SJSA1 (cell line): ENCODE measurements around the gene KCNQ1. TPM values are rescaled to one million over a fixed set of nuclear protein-coding genes. Genes with fewer than 3 reads are reported as not detected.

Source experiments
- DNase-seq, 2 experiments: peaks; one replicate each; pipeline ENCODE4 v3.0.0-alpha.2; 2015 to 2020; ENCODE audit warnings: low spot score in 2 of 2, low read depth in 1 of 2
- H3K27ac ChIP-seq: fragments of 250-450 bp; sonication (Bioruptor Pico); 2 replicates; pipeline ENCODE4 v1.5.1; 2020; ENCODE audit warnings: mild to moderate bottlenecking, moderate library complexity
- H3K27me3 ChIP-seq: fragments of 250-450 bp; sonication (Bioruptor Pico); replicated peaks from 2 replicates; pipeline ENCODE4 v1.5.1; 2020; ENCODE audit warnings: mild to moderate bottlenecking, moderate library complexity
- H3K36me3 ChIP-seq: fragments of 250-450 bp; sonication (Bioruptor Pico); 2 replicates; pipeline ENCODE4 v1.5.1; 2020; ENCODE audit warnings: mild to moderate bottlenecking
- H3K4me1 ChIP-seq: fragments of 250-450 bp; sonication (Bioruptor Pico); replicated peaks from 2 replicates; pipeline ENCODE4 v1.6.1; 2021; ENCODE audit warnings: mild to moderate bottlenecking
- H3K4me3 ChIP-seq: fragments of 250-450 bp; sonication (Bioruptor Pico); 2 replicates; pipeline ENCODE4 v1.5.1; 2020; ENCODE audit warnings: mild to moderate bottlenecking
- H3K9me3 ChIP-seq: fragments of 250-450 bp; sonication (Bioruptor Pico); replicated peaks from 2 replicates; pipeline ENCODE4 v1.5.1; 2020; ENCODE audit warnings: mild to moderate bottlenecking
- total RNA-seq: library from RNA; depleted of rRNA; stranded (reverse); fragments of >200 nt; shearing (Covaris generic); gene quantifications from 2 replicates; pipeline ENCODE4 v1.2.3, GENCODE V29; 2014

KCNQ1 gene
- total RNA-seq, 1 experiment from 2014 or later: not detected

DNA sequence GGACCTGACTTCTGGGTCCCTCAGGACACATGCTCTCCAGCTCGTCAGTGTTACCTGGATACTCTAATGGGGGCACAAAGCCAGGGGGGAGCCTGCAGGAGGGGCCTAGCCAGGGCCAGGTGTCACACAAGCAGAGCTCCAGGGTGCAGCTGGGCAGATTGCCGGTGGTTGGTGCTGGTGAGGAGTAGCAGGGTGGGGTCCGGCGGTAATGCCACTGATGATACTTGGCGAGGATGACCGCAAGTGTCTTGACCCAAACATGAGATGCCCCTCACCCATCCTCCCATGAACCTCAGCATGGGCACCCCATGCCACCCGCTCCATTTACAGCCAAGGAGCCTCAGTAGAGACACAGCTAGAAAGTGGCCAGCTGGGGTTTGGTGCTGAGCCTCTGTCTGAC lies 270.1 kb downstream of the KCNQ1 start:
- DNase-seq: no peak
- Histone ChIP-seq H3K9me3 (peaks cover 2% of the 10 kb centered on the region; the same call in 1 of the 2 replicates), H3K27ac (no peak overlapping the region), H3K4me3 (no peak overlapping the region), H3K4me1 (no peaks in the 10 kb centered on the region), H3K27me3 (peaks cover 22% of the 10 kb centered on the region), H3K36me3 (no peaks in the 10 kb centered on the region)

DNA sequence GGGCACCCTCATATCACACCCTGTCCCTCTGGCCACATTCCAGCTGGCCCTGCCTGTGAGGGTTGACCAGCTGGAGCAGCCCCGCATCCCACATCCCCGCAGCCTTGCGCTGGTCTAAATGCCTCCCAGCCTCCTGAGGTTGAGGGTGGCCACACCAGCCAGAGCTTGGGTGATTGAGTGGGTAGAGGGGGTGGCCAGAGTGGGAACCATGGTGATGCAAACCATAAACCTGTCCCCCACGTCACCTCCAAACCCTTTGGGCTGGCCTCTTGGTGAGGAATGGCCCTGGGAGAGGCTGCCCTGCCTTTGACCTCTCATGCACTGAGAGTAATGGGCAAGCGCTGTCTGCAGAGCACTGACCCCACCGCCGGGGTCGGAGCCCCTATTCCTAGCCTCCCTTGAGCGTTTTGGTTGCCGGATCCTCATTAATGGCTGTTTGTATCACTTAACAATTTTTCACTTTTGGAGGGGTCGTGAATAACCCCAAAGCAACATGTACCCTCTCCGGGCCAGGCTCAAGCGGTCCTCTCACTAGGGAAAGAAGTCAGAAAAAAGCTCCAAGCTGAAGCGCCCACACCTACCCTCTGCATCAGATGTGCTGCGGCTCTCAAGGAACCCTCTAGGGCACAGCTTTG lies 271.0 kb downstream of the KCNQ1 start:
- Histone ChIP-seq H3K4me1 (no peaks in the 10 kb centered on the region), H3K36me3 (no peaks in the 10 kb centered on the region), H3K4me3 (no peak overlapping the region), H3K27me3 (peaks cover 13% of the 10 kb centered on the region), H3K9me3 (peaks cover 2% of the 10 kb centered on the region; the same call in 1 of the 2 replicates), H3K27ac (no peak overlapping the region)
- DNase-seq: no peak

DNA sequence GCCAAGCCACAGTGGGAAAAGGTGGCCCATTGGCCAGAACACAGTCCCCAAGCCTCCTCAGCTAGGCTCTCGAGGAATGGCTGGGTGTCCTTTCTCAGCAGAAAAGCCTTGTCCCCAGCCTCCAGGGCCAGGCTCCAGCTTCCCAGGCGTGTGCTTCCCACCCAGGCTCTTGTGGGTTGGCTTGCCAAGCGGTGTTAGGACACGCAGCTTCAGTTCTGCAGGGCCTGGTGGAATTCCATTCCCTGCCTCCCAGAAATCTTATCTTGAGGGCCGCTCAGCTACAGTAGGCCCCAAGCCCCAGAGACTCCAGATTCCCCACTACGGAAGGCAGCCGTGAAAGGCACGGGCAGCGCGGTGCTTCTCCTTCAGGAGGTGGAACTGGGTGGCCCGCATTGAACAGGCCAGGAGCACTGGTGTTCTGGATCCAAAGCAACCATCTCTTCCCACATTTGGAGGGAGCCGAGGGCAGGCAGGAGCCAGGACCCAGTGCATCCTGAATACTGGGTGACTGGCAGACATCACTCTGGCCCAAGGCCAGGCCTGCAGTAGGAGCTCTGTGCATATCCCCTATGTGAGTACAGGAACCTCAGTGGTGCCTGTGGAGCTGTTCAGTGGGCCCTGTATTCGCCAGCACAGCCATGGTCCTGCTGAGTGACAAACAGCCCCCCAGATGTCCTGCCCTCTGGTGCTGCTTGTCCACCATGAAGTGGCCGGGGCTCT lies 271.7 kb downstream of the KCNQ1 start:
- H3K27ac ChIP-seq: no peak overlapping the region
- DNase-seq: no peak
- peaks cover 12% of the 10 kb centered on the region for H3K27me3 ChIP-seq

DNA sequence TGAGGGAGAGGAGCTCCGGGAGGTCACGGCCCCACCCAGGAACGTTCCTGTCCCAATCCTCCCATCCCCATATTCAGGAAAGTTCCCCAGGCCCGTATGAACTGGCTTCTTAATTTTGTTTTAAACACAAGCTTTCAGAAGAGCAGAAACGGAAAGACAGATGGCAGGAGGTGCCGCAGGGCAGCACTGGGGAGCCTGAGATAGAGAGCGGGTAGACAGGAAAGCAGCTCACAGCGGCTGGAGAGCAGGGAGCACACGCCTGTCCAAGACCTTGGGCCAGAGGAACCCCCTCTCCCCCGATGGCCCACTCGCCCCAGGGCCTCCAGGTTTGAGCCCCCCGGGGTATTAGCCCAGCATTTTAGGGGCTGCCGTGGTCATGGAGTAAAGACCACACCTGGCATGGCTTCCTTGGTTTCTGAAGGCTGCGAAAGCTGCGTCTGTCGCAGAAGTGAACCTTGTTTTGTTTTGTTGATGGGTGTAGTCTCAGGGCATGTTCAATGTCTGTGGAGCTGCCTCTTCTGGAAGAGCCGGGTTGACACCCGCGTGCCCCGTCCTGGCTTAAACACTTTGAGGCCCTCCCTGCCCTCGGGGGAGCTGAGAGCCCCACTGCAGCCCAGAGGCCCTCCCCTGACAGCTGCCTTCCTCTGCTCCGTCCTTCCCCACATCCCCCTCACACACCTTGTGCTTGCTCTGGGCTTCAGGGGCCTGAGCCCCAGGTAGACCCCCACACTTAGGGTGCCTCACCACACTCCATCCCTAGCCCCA lies 272.9 kb downstream of the KCNQ1 start:
- Histone ChIP-seq H3K4me1 (no peaks in the 10 kb centered on the region), H3K27me3 (peaks cover 15% of the 10 kb centered on the region), H3K9me3 (peaks cover 2% of the 10 kb centered on the region; the same call in 1 of the 2 replicates), H3K4me3 (no peak overlapping the region), H3K36me3 (no peaks in the 10 kb centered on the region), H3K27ac (no peak overlapping the region)
- DNase-seq: no peak

More for the DNA sequence above, 271.7 kb downstream of the KCNQ1 start:
- peaks cover 2% of the 10 kb centered on the region; the same call in 1 of the 2 replicates for H3K9me3 ChIP-seq
- H3K4me3 ChIP-seq: no peak overlapping the region
- no peaks in the 10 kb centered on the region for H3K4me1 ChIP-seq
- H3K36me3 ChIP-seq: no peaks in the 10 kb centered on the region

DNA sequence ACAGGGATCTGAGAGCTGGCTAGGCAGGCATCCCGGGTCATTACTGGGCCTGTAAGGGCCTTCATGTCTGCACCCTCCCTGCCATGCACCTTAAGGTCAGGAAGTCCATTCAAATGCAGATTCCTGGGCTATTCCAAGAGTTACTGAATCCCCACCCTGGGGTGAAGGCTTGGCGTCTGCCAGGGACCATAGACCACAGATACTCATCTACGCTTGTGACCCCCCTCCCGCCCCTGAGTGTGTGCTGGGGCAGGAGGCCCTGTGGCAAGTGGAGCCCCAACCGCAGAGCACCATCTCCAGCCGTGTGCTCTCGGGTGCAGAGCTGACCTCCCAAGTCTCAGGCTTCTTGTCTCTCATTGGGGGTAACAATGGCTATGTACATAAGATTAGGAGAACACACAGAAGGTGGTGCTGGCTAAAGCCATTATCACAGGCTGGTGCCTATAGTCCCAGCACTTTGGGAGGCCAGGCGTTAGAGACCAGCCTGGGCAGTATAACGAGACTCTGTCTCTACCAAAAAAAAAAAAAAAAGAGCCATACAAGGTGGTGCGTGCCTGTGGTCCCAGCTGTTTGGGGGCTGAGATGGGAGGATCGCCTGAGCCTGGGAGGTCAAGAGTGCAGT lies 274.1 kb downstream of the KCNQ1 start:
- DNase-seq: no peak

DNA sequence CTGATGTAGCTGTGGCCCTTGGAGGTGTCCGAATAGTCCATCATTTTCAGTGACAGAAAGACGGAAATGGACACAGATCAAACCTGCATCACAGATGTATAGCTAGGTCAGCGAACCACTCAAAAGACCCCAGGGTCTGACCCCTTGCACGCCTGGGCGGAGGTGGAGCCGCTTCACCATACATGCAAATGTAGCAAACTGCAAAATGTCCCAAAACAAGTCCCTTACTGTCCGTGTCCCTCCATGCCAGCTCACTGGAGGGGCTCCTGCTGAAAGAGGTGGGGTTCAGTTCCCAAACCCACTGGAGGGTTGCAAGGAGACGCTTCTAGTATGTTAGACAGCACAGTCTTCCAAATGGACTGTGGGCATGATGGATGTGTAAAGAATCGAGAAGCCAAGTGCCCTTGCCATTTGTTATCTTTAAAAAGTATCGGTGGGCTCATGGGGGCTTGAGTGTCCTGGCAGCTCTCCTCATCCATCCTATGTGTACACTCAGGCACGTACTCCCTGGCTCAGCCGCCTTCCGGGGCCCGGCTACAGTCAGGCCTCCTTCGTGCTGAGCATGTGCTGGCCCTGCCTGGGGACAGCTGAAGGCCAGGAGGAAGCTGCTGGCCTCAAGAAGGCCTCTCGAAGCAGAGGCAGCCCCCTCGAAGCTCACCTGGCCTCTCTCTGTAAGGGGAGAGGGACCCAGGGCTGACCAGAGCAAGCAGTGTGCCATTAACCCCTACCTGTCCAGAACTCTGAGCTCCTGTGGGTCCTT lies 275.2 kb downstream of the KCNQ1 start:
- Histone ChIP-seq H3K27ac (no peak overlapping the region), H3K9me3 (peaks cover 2% of the 10 kb centered on the region; the same call in 1 of the 2 replicates), H3K27me3 (peaks cover 25% of the 10 kb centered on the region), H3K4me1 (no peaks in the 10 kb centered on the region), H3K36me3 (no peaks in the 10 kb centered on the region), H3K4me3 (no peak overlapping the region)
- no peak for DNase-seq

More for the DNA sequence above, 274.1 kb downstream of the KCNQ1 start:
- Histone ChIP-seq H3K4me1 (no peaks in the 10 kb centered on the region), H3K4me3 (no peak overlapping the region), H3K9me3 (peaks cover 2% of the 10 kb centered on the region; the same call in 1 of the 2 replicates), H3K36me3 (no peaks in the 10 kb centered on the region), H3K27ac (no peak overlapping the region), H3K27me3 (peaks cover 20% of the 10 kb centered on the region)

DNA sequence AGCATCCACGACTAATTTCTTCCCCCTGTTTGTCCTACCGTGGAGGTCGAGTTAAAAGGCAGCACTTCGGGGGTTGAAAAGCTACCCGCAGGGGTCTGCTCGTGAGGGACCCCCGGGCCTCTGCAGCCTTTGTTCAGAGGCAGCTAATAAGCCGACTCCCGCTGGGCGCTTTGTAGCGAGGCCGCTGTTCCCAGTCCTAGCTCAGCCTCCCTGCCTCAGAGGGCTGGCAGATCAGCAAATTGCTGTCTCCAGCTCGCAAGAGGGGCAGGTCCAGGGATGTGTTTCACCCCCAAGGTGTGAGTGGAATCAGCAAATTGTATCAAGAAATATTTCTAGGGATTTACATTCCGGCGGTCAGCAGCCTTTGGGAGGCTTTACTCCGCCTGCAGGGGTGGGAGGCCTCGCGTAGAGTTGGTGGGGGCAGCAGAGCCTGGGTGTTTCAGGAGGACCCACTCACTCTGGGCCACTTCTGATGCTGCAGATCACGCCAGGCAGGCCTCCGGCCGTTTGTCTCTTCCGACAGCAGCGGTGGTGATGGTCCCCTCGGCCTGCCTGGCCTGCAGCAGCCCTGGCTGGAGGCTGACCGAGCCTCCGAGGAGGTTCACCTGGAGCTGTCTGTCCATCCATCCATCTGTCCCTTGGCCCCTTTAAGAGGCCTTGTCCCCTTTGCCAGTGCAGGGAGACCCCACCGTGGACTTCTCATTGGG lies 276.6 kb downstream of the KCNQ1 start:
- no peaks in the 10 kb centered on the region for H3K4me1 ChIP-seq
- H3K27ac ChIP-seq: no peak overlapping the region
- H3K9me3 ChIP-seq: peaks cover 2% of the 10 kb centered on the region; the same call in 1 of the 2 replicates
- DNase-seq: no peak
- H3K36me3 ChIP-seq: no peaks in the 10 kb centered on the region
- H3K4me3 ChIP-seq: no peak overlapping the region
- peaks cover 31% of the 10 kb centered on the region for H3K27me3 ChIP-seq

DNA sequence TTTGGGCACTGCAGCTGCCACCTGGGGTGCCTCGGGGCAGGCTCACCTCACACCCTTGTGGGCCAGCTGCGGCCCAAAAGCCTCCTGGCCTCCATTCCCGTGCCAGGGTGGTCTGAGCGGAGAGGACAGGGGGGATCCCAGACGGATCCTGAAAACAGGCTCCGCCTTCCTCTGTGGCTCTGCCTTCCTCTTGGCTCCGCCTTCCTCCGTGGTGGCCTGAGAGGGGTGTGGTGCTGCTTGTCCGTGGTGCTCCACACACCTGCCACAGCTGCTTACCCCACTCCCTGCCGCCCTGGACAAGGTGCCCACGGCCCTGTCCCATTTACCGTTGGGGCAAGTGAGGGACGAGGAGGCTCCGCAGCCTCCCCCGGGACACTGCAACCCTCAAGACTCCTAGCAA lies 278.1 kb downstream of the KCNQ1 start:
- no peaks in the 10 kb centered on the region for H3K4me1 ChIP-seq
- no peak overlapping the region for H3K4me3 ChIP-seq
- no peaks in the 10 kb centered on the region for H3K36me3 ChIP-seq
- no peak for DNase-seq
- H3K27me3 ChIP-seq: peaks cover 25% of the 10 kb centered on the region
- no peak overlapping the region for H3K27ac ChIP-seq
- no peaks in the 10 kb centered on the region for H3K9me3 ChIP-seq

DNA sequence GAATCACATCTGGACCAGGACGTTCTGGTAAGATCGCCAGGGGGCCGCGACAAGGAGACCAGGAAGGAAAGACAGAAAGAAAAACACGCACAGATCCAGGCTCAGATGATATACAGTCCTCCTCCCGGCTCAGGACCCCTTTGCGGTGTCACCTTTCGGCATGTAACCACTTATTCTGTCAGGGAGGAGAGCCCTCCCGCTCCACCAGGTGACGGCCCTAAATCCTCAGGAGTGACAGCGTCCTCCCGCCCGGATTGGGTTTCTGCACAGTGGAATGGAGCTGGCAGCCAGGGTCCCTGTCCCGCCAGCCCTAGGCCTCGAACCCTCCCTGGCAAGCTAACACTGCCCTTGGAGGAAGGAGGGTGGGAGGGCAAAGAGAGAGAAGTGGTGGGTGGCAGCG lies 279.3 kb downstream of the KCNQ1 start:
- H3K27me3 ChIP-seq: peaks cover 23% of the 10 kb centered on the region
- DNase-seq: no peak
- no peaks in the 10 kb centered on the region for H3K9me3 ChIP-seq
- H3K27ac ChIP-seq: no peak overlapping the region
- H3K4me3 ChIP-seq: no peak overlapping the region
- no peaks in the 10 kb centered on the region for H3K4me1 ChIP-seq
- no peaks in the 10 kb centered on the region for H3K36me3 ChIP-seq

DNA sequence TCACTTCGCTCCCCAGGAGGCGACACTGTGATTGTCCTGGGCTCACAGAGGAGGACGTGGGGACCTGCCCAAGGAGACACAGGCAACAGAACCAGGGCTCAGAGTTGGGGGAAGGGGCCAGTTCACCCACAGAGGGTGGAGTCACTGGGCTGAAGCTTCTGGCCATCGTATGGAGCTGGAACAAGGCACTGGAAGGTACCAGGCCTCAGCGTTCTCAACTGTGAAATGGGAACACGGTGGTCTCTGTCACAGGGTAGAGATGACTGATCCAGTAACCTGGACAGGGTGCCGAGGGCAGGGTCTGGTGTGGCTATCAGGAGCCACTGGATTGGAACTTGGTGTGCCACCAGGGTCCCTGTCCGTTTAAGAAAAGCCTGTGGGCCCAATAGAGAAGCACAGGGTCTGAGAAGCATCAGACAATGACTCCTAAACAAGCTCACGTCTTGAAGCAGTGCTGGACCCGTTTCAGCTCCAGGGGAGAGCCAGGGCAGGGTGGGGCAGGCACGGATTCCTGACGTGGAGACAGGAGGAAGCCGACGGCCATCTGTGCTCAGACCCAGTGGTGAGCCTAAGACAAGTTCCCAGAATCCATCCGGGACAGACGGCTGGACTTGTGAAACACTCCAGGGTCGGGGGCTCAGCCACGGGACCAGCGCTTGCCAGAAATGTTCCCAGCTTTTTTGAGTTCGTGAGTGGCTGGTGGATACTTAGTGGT lies 280.0 kb downstream of the KCNQ1 start:
- no peaks in the 10 kb centered on the region for H3K9me3 ChIP-seq
- no peaks in the 10 kb centered on the region for H3K4me1 ChIP-seq
- peaks cover 27% of the 10 kb centered on the region for H3K27me3 ChIP-seq
- DNase-seq: no peak
- H3K4me3 ChIP-seq: no peak overlapping the region
- H3K36me3 ChIP-seq: no peaks in the 10 kb centered on the region
- H3K27ac ChIP-seq: no peak overlapping the region

DNA sequence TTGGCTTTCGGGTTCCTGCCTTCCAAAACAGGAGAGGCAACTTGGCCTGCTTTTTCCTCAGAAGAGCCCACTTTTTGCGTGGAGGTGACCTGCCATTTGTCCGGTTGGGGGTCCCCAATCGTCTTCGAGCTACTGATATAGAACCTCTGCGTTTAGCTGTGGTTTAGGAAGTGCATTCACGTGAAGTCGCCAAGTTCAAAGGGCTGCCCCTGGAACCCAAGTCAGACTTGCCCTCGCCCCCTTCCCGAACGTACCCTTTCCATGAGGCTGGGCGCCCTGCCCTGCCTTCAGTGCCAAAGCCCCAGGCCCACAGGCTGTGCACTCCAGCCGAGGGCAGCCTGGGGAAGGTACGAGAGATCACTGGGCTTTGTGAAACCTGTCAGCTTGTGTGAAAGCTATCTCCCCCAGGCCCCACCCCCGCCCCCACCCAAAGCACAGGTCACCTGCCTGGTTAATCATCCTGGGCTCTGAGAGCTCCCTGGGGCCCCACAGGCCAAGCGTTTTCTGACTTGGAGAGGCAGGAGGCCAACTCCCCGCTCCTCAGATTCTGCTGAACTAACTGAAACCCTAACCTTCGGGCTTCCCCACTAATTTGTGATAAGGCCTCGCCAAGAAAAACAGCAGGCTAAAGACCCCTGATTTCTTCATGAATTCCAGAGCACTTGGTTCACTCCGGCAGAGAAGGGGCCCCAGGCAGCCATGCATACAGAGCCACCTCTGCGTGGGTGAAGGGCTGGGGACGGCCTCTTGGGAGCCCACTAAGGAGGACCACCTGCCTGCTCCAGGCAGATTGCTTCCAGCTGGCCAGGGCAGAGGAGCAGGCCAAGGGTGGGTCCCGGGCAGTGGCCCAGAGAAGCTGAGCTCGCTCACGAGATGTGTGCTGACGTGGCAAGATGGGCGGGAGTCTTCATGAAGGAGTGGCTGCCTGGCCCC lies 280.8 kb downstream of the KCNQ1 start:
- Histone ChIP-seq H3K4me3 (no peak overlapping the region), H3K4me1 (no peaks in the 10 kb centered on the region), H3K9me3 (no peaks in the 10 kb centered on the region), H3K27ac (no peak overlapping the region), H3K27me3 (peaks cover 27% of the 10 kb centered on the region), H3K36me3 (no peaks in the 10 kb centered on the region)
- no peak for DNase-seq
